NCI-H82 treated with DMSO at 0.1 percent for 48 hours (cell line): ENCODE results near the gene CST3.
"Not testable (repeated sequence)": the region's sequence is repeated elsewhere in the genome, so short reads cannot be mapped to it uniquely, and the experiment has no call there.

ENCODE experiments used
- DNase-seq: peaks from one replicate; lab custom pipeline; 2025; ENCODE audit not compliant: unreplicated experiment; lab: John Stamatoyannopoulos, UW

The CST3 gene

GRCh38 chr20:23637282-23638221 lies at the start of gene CST3:
Gene CST3, minus strand, starts transcription at chr20:23637955. Its CDS starts 93 bp downstream, at chr20:23637862.
- DNase-seq: peak; percentile 74

- DNase-seq: no peak
These were observed 48.4 kb upstream of the CST3 start for GRCh38 chr20:23686046-23686750.

- not testable (repeated sequence) for DNase-seq
These were observed 47.8 kb upstream of the CST3 start for GRCh38 chr20:23685529-23685896.

- no peak for DNase-seq
These were observed 46.5 kb upstream of the CST3 start for GRCh38 chr20:23684261-23684660.

- DNase-seq: no peak
These were observed 46.1 kb upstream of the CST3 start for GRCh38 chr20:23683807-23684206.

- DNase-seq: no peak
These were observed 45.5 kb upstream of the CST3 start for GRCh38 chr20:23683281-23683680.

GRCh38 chr20:23680146-23680545 lies 42.4 kb upstream of the CST3 start:
- DNase-seq: no peak

- DNase-seq: no peak
These were observed 41.7 kb upstream of the CST3 start for GRCh38 chr20:23679133-23680092.

GRCh38 chr20:23673209-23673608 lies 35.5 kb upstream of the CST3 start:
- DNase-seq: no peak

- no peak for DNase-seq
These were observed 34.4 kb upstream of the CST3 start for GRCh38 chr20:23672158-23672557.

GRCh38 chr20:23671479-23671878 lies 33.7 kb upstream of the CST3 start:
- DNase-seq: no peak

GRCh38 chr20:23670361-23670760 lies 32.6 kb upstream of the CST3 start:
- no peak for DNase-seq

- no peak for DNase-seq
These were observed 32.1 kb upstream of the CST3 start for GRCh38 chr20:23669866-23670265.

GRCh38 chr20:23669327-23669726 lies 31.6 kb upstream of the CST3 start:
- DNase-seq: no peak

GRCh38 chr20:23668477-23668951 lies 30.8 kb upstream of the CST3 start:
- peak; percentile 21 for DNase-seq

GRCh38 chr20:23667666-23668065 lies 29.9 kb upstream of the CST3 start:
- DNase-seq: no peak

GRCh38 chr20:23666698-23667097 lies 28.9 kb upstream of the CST3 start:
- DNase-seq: no peak

- DNase-seq: no peak
These were observed 28.4 kb upstream of the CST3 start for GRCh38 chr20:23666189-23666588.

- DNase-seq: no peak
These were observed 27.2 kb upstream of the CST3 start for GRCh38 chr20:23664954-23665353.

GRCh38 chr20:23664046-23664445 lies 26.3 kb upstream of the CST3 start:
- DNase-seq: not testable (repeated sequence)

GRCh38 chr20:23663180-23663579 lies 25.4 kb upstream of the CST3 start:
- DNase-seq: no peak
